GM19351 (cell line): ENCODE measurements around the gene JTB.

ENCODE experiments used
- ATAC-seq: cut with Tn5 transposase; IDR thresholded peaks from one replicate; pipeline ENCODE4 v1.9.1; 2021; ENCODE audit warnings: mild to moderate bottlenecking, moderate library complexity; ENCODE audit not compliant: unreplicated experiment

JTB gene

DNA sequence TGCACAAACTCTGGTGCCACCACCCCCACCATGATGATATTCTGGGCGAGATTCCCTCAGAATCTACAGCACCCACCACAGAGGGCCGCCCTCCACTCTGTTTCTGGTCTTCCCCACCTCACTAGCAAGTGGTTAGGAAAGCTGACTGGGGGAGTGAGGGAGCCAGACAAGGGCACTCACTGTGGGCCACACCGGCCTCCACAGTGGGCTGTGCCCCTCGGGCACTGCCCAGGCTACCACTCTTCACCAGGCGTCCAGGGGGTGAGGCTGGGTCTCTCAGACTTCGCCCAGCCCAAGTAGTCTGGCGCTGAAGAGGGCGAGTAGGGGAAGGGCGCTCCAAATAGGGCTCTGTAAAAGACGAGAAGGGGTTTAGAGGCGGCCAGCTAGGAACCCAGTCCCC, 43.5 kb downstream of the JTB start:
- ATAC-seq: no peak

DNA sequence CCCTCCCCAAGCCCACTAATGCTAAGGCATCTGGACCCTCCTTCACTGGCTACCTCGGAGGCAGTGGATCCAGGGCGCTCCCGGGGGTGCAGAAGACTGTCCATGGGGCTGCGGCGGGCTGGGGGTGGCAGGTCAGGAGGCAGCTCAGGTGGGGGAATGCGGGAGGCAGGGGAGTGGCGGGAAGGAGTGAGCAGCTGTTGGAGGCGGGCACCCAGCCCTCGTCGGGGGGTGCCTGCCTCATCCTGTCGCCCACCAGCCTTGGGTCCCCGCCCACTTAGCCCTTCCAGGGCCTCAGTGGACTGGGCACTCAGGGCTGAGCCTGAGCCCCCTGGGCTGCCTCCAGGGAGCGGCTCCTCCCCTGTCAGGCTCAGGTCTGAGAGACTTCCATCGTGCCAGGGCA, 44.0 kb downstream of the JTB start:
- ATAC-seq: no peak

DNA sequence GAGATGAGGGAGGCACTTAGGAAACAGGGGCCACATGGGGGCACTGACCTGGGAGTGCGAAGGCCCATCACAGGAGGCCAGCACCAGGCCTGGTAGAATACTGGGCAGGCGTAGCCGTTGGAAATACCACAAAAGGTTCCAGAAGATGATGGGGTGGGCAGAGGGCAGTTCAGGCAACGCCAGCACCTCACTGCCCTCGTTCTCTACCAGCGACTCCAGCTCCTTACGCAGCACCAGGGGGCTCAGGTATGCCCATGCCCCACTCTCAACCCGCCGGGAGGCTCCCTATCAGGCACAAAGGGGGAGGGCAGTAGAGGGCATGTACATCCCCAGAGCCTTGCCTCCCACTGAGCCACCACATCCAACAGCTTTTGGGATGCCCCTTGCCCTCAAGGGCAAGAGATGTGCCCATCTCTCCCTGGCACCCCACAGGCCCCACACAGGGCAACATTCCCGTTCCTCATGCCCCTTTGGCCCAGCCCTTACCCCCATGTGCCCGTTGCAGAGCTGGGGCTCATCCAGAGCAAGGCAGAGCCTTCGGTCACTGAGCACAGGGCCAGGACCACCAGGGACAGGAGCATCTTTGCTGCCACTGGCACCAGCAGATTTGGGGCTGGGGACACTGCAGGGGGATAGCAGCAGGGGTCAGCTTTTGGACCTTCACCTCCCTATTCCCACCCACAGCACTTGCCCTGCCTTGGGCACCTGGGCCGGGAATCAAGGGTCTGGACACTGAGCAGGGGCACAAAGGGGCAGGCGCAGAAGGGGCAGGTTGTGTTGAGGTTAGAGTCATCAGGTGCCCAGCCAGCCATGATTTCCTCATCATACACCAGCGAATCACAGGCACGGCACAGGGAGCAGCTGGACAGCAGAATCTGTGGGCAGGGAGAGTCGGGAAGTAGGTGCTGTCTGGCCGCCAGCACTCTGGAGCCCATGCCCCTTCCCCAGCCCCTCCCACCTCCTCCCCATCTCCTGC, 45.0 kb downstream of the JTB start:
- no peak for ATAC-seq

DNA sequence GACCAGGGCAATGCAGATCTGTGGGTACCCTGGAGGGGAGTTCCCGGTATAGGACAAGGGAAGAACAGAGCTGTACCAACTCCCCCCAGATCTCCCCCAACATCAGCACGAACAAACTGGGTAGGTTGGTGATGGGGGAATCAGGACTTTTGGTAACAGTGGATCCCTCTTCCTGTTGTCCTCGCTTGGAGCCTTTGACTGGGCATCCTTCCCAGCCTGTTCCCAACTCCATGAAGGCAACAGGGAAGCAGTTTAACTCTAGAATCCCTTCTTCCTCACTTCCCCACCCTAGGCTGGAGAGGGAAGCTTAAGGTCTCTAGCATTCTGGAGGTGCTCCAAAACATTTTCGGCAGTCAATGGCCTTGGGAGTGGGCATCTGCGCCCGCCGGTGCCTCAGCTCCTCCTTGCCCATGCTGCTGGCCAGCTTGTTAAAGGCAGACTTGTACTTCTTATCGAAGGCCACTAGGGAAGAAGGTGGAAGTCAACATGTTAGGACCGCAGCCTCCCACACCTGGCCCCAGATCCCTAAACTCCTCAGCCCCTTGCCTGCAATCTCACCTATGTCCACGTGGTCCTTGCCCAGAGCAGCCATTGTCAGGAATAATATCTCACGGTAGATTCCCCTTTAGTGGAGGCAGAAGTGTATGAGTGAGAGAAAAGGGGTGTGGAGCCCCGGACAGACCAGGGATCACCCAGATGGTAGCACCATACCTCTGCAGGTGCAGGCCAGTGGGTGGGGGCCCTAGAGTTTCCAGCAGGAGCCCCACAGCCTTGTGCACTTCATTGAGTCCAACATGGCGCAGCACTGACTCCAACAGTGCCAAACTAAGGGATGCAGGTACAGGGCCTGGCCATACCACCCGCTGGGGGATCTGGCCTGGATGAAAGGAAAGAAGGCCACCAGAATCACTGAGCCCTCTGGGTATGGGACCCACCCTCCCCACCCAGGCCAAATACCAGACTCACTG, 47.2 kb downstream of the JTB start:
- no peak for ATAC-seq

DNA sequence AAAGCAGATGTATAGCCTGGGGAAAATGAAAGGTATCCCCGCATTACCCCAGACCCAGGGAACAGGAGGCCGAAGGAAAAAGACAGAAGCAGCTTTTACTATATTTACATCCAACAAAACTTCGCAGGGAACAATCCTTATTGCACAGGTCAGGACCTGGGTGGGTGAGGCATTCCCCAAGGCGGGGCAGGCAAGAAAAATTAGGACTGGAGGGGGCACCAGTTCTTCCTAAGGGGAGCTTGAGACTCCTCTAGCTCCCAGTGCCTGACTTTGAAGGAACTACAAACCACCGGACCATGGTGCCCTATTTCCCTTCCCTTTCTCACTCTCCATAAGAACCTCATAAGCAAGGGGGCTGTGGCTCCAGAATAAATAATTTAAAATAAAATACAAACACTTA, 48.0 kb downstream of the JTB start:
- ATAC-seq: no peak

DNA sequence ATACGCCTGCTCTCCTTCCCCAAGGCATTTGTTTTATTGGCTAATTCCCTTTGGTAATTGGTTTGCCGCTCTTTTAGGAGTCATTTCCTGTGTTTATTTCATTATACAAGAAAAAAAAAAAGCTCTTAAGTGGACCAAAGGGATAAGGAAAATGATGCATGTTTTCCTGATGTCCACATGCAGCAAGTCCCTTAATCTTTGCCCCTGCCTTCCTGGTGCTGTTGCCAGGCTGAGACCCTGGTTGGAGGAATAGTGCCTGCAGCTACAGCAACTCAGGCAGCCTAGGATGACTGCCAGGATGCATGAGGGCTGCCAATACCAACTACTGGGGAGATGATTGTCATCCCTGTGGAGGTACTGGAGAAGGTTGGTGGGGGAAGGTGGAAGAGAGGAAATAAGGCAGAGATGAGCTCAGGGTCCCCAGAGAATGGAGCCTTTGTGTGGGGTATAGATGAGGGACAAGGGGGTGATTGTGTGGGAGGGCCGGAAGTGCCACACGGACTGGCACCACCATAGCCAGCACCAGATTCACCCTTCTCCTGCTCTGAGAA, 48.6 kb downstream of the JTB start:
- no peak for ATAC-seq

DNA sequence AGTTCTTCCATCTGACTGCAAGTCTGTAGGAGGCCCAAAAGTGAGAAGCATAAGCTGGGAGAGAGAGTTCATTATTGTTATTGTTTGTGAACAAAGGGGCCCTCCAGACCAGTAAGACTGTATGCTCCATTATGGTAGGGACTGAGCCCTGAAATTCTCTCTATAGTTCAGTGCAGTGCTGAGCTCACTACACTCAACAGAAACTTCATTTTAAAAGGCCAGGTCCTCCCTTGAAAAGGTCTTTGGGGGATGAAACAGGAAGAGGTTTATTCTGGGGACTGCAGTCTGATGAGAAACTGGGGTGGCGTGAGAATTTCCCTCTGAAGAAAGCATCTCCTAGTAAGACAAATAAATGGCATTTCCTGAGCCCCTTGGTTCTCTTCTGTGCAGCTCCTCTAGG, 49.2 kb downstream of the JTB start:
- no peak for ATAC-seq

DNA sequence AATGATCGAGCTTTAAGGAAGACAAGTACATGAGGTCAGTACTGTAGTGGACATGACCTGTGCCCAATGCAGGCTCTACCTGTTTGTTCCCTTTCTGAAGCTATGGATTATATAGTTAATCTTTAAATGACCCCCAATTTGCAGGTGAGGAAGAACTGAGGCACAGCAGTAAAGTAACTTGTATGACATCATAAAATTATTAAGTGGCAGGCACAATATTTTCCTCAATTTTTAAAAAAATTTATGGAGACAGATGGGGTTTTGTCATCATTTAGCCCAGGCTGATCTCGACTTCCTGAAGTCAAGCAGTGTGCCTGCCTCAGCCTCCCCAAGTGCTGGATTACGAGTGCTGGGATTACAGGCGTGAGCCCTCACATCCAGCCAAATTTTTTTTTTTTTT, 51.1 kb downstream of the JTB start:
- no peak for ATAC-seq
